Right renal cortex interstitium (tissue), 3 donors: ENCODE data around the gene ACYP2. TPM values are rescaled to one million over a fixed set of nuclear protein-coding genes. Genes with fewer than 3 reads are reported as not detected.
"Not testable (repeated sequence)": the region's sequence is repeated elsewhere in the genome, so short reads cannot be mapped to it uniquely, and the experiment has no call there.

Experiments
- DNase-seq, 3 donors: peaks; one replicate each; pipeline ENCODE4 v3.0.0-alpha.2; 2013; ENCODE audit warnings: low read depth in 3 of 3, low spot score in 2 of 3
- polyA plus RNA-seq, 3 donors: library from polyadenylated mRNA; unstranded; fragments of 120-200 nt; gene quantifications; one replicate each; pipeline ENCODE4 v1.2.1, GENCODE V29; 2013; ENCODE audit not compliant: insufficient read length in 3 of 3

Gene ACYP2
- polyA plus RNA-seq, 3 donors: 16.1 to 23.9 (median 21.8) TPM

- no peak for DNase-seq
Observed at GRCh38 chr2:54308186-54308585, 192.8 kb downstream of the ACYP2 start.

- no peak for DNase-seq
Observed at GRCh38 chr2:54308782-54309181, 193.4 kb downstream of the ACYP2 start.

- DNase-seq: no peak
Observed at GRCh38 chr2:54310311-54310710, 194.9 kb downstream of the ACYP2 start.

GRCh38 chr2:54310961-54311360 lies 195.5 kb downstream of the ACYP2 start:
- DNase-seq: no peak

DNA sequence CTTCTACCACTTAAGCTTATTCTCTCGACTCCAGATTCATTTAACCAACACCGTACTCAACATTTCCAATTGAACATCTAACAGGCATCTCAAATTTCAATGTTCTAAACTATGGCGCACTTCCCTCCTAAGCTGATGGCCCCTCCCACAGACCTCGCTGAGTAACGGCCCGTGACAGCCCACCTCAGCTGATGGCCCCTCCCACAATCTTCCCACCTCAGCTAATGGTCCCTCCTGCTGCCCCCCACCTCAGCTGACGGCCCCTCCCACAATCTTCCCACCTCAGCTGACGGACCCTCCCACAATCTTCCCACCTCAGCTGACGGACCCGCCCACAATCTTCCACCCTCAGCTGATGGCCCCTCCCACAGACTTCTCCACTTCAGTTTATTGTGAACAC lies 197.7 kb downstream of the ACYP2 start:
- DNase-seq: no peak

GRCh38 chr2:54317973-54318372 lies 202.6 kb downstream of the ACYP2 start:
- DNase-seq: no peak

DNA sequence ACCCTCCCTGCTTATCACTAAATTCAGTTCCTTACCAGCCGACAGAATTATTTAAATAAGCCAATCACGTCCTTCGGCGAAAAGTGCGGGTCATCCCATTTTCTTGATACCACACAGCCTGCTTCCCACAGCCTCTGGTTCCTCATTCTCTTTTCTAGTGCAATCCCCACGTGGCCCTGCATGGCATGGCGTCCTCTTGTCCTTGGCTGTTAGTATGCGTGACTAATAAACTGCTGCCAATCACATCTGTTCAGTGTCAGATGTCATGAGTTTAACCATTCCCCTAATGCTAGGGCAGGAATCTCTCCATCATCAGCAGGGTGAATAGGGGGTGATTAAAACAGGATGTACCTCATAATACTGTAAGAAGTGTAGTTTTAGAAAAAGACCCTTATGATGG lies 203.4 kb downstream of the ACYP2 start:
- DNase-seq: no peak

DNA sequence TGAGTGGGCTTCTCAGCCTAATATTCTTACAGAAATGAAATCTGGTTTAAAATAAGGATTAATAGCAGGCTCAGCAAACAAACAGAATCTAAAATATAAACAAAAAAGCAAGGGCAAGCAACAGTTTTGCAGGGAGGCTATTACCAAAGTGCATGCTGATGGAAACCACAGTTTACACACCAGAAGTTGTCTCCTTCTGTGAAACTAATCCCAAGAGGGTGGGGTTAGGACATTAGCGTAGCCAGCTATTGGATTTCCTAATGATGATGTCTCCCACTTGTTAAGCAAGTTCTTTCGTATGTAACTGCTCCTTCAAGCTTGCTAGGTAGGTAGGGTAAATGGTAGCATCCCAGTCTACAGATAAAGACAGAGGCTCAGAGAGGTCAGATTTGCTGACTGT lies 205.6 kb downstream of the ACYP2 start:
- DNase-seq: no peak

DNA sequence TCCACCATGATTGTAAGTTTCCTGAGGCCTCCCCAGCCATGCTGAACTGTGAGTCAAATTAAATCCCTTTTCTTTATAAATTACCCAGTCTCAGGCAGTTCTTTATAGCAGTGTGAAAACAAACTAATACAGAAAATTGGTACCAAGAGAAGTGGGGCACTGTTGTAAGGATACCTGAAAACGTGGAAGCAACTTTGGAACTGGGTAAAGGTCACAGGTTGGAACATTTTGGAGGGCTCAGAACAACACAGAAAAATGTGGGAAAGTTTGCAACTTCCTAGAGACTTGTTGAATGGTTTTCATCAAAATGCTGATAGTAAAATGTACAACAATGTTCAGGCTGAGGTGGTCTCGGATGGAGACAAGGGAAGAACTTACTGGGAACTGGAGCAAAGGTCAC lies 209.1 kb downstream of the ACYP2 start:
- DNase-seq: not testable (repeated sequence)

DNA sequence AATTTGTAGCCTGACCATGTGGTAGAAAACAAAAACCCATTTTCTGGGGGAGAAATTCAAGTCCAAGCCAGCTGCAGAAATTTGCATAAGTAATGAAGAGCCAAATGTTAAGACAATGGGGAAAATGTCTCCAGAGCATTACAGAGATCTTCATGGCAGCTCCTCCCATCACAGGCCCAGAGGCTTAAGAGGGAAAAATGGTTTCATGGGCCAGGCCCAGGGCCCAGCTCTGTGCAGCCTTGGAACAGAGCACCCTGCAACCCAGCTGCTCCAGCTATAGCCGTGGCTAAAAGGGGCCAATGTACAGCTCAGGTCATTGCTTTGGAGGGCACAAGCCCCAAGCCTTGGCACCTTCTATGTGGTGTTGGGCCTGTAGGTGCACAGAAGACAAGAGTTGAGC lies 209.7 kb downstream of the ACYP2 start:
- DNase-seq: no peak

GRCh38 chr2:54329482-54330161 lies 214.2 kb downstream of the ACYP2 start:
- DNase-seq: peak in 1 of 3 donors; percentile 23

GRCh38 chr2:54330162-54330925 lies 214.9 kb downstream of the ACYP2 start:
- peak; percentile 90 to 94 (median 91) for DNase-seq

GRCh38 chr2:54330926-54331835 lies 215.8 kb downstream of the ACYP2 start:
- no peak for DNase-seq

- DNase-seq: no peak
Observed at GRCh38 chr2:54332386-54332785, 217.0 kb downstream of the ACYP2 start.

- DNase-seq: no peak
Observed at GRCh38 chr2:54336136-54336976, 220.9 kb downstream of the ACYP2 start.

DNA sequence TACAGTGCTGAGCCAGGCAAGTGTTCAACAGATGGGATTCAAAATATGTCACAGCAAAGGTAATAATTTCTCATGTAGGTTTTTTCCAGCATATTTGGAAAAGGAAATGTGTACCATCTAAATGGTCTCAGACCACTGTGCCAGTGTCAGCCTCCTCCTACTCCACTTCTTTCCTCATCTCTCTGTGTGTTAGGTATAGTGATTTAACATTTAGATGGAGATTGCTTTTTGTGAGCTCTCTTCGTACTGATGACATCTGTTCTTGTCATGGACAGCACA lies 221.5 kb downstream of the ACYP2 start:
- no peak for DNase-seq

DNA sequence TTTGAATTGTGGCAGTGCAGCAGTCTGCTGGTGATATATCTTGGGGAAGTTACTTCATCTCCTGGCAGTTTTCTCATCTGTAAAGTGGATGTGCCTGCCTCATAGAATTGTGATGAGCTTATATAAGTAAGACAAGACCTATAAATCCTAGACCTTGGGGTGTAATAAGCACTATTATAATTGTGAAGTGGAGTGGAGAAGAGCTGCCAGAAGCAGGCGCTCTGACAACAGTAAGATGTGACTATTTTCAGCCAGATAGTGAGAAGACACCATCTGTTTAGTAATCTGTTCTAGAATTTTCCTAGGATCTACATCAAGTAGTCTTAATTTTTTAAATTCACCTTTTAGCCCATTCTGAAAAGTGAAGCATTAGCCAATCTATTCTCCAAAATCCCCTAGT lies 226.2 kb downstream of the ACYP2 start:
- DNase-seq: no peak

DNA sequence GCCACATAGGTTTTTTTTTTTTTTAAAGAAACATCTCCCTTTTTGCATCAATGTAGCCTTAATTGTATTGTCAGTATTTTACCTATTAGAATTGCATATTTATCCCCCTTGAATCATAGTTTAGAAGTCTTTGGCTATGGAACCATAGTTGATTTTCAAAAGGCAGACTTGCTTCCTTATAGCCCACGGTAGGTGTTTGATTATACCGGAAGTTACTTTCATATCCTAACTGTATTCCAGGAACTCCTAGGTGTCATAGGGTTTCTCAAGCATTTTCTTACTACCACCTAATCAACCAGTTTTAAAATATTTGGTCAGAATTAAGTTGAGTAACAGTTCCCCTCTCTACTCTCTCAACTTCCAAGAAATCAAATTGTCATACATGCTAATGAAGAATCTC lies 227.2 kb downstream of the ACYP2 start:
- no peak for DNase-seq

DNA sequence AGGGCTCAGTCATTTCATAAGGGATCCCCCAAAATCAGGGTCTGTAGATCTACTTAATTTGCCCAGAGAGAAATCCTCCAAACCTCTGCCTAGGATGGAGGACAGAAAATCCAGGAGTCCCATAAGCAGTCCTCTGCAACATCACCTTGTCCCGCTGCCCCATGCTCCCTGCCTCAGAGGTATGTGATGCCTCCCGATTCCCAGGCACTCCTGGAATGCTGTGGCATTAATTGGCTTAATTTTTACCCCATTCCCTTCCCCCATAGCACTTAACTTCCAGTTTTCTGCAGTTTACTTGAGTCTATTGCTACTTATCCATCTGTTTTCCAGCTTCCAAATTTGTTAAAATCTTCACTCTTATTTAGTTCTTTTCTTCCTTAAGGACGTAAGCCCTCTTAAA lies 232.2 kb downstream of the ACYP2 start:
- DNase-seq: no peak

- DNase-seq: no peak
Observed at GRCh38 chr2:54348646-54349045, 233.2 kb downstream of the ACYP2 start.

- no peak for DNase-seq
Observed at GRCh38 chr2:54350426-54350825, 235.0 kb downstream of the ACYP2 start.
